GM12872 (cell line): ENCODE data around the gene ATF2.

ENCODE experiments used
- CTCF ChIP-seq: IDR thresholded peaks from 3 replicates; pipeline ENCODE4 v1.5.1; 2011; ENCODE audit warnings: low read depth, mild to moderate bottlenecking, low read length, moderate library complexity; ENCODE audit not compliant: insufficient read depth

Gene ATF2

GRCh38 chr2:175057078-175057685 is 110.8 kb downstream of the ATF2 start:
- TF ChIP-seq CTCF = no peak

- no peak for TF ChIP-seq CTCF
Measured at GRCh38 chr2:175055993-175056392, 112.0 kb downstream of the ATF2 start.

- TF ChIP-seq CTCF = no peak
Measured at GRCh38 chr2:175054340-175054739, 113.7 kb downstream of the ATF2 start.

- TF ChIP-seq CTCF = no peak
Measured at GRCh38 chr2:175049661-175050060, 118.3 kb downstream of the ATF2 start.

GRCh38 chr2:175048275-175048674 is 119.7 kb downstream of the ATF2 start:
- no peak for TF ChIP-seq CTCF

GRCh38 chr2:175039490-175039889 is 128.5 kb downstream of the ATF2 start:
- TF ChIP-seq CTCF = no peak

- TF ChIP-seq CTCF = no peak
Measured at GRCh38 chr2:175039031-175039430, 129.0 kb downstream of the ATF2 start.

- no peak for TF ChIP-seq CTCF
Measured at GRCh38 chr2:175037941-175038340, 130.1 kb downstream of the ATF2 start.
